Mucosa of descending colon (tissue), 3 donors: Measurements from ENCODE around the gene ASPM. TPM values are rescaled to one million over a fixed set of nuclear protein-coding genes. Genes with fewer than 3 reads are reported as not detected.

Experiments
- ATAC-seq: fragments of 200-7000 bp; cut with Tn5 transposase; one replicate; pipeline ENCODE4 v1.9.1; 2020; ENCODE audit warnings: mild to moderate bottlenecking, moderate library complexity
- DNase-seq, 3 donors: peaks; one replicate each; pipeline ENCODE4 v3.0.0-alpha.2; 2020
- H3K36me3 ChIP-seq: fragments of 200-600 bp; one replicate; pipeline ENCODE4 v1.8.0; 2021; ENCODE audit warnings: low read depth, mild to moderate bottlenecking
- H3K4me1 ChIP-seq: fragments of 200-600 bp; one replicate; pipeline ENCODE4 v1.8.0; 2021; ENCODE audit warnings: low read depth, mild to moderate bottlenecking
- H3K4me3 ChIP-seq: fragments of 200-600 bp; one replicate; pipeline ENCODE4 v1.8.0; 2021; ENCODE audit warnings: mild to moderate bottlenecking
- H3K9me3 ChIP-seq: fragments of 200-600 bp; one replicate; pipeline ENCODE4 v1.8.0; 2021; ENCODE audit warnings: mild to moderate bottlenecking
- CTCF ChIP-seq: fragments of 200-600 bp; IDR thresholded peaks from one replicate; pipeline ENCODE4 v1.8.0; 2022; ENCODE audit warnings: antibody characterized with exemption, mild to moderate bottlenecking
- intact Hi-C, 2 donors: fragments of 100-400 bp; cut with DNase I in 1 of 2; cut with micrococcal nuclease in 1 of 2; formaldehyde crosslinking; loops; one replicate each; pipeline versions ENCODE4 v1.11.0 to v1.11.1; 2022; cut with DNase I, micrococcal nuclease
- total RNA-seq, 3 donors: library from RNA; stranded (reverse); fragmentation: NEBNext Ultra II Directional in 2 of 3; extraction: Animal tissue kit (Norgen Biotek cat#: 25700) in 2 of 3; gene quantifications; one replicate each; pipeline versions ENCODE4 v1.2.1 to v1.2.4, GENCODE V29; 2021 to 2023
- donor health status: DM: no; HTN: no; CAD: no; lungs with moderate emphysema.
- donor health status: DM: no; HTN: no; CAD: no.
- donor health status: DM: no; HTN: yes; CAD: no.

ASPM gene
- total RNA-seq, 3 donors from 2014 or later: 1.3 to 10.9 (median 3.1) TPM

GRCh38 chr1:197152662-197153061 lies 6.2 kb upstream of the ASPM start:
- no peak for ATAC-seq
- intact Hi-C loops: no loop called here
- Histone ChIP-seq H3K9me3 (no peaks in the 10 kb centered on the region), H3K4me1 (no peaks in the 10 kb centered on the region), H3K4me3 (no peak overlapping the region), H3K36me3 (no peaks in the 10 kb centered on the region)
- DNase-seq: no peak
- TF ChIP-seq CTCF: no peak

- intact Hi-C loops: no loop called here
- no peak for TF ChIP-seq CTCF
These were observed 4.7 kb upstream of the ASPM start for GRCh38 chr1:197151185-197151584.

GRCh38 chr1:197150336-197151005 lies 4.0 kb upstream of the ASPM start:
- H3K4me1 ChIP-seq: peaks cover under 1% of the 10 kb centered on the region
- H3K9me3 ChIP-seq: no peaks in the 10 kb centered on the region
- intact Hi-C loops: no loop called here
- TF ChIP-seq CTCF: no peak
- no peak for ATAC-seq
- H3K36me3 ChIP-seq: no peaks in the 10 kb centered on the region
- no peak for DNase-seq
- no peak overlapping the region for H3K4me3 ChIP-seq

More at GRCh38 chr1:197151185-197151584, 4.7 kb upstream of the ASPM start:
- no peak overlapping the region for H3K4me3 ChIP-seq
- H3K36me3 ChIP-seq: no peaks in the 10 kb centered on the region
- H3K4me1 ChIP-seq: no peaks in the 10 kb centered on the region
- no peak for ATAC-seq
- no peak for DNase-seq
- no peaks in the 10 kb centered on the region for H3K9me3 ChIP-seq

GRCh38 chr1:197149340-197149739 lies 2.9 kb upstream of the ASPM start:
- intact Hi-C loops: no loop called here
- Histone ChIP-seq H3K36me3 (no peaks in the 10 kb centered on the region), H3K4me1 (peaks cover 2% of the 10 kb centered on the region), H3K9me3 (no peaks in the 10 kb centered on the region), H3K4me3 (no peak overlapping the region)
- TF ChIP-seq CTCF: no peak
- ATAC-seq (no peak), DNase-seq (no peak)

GRCh38 chr1:197145446-197146024 lies 934 bp downstream of the ASPM start:
- Histone ChIP-seq H3K36me3 (no peaks in the 10 kb centered on the region), H3K4me1 (peaks cover 2% of the 10 kb centered on the region), H3K9me3 (no peaks in the 10 kb centered on the region), H3K4me3 (no peak overlapping the region)
- no peak for TF ChIP-seq CTCF
- ATAC-seq: no peak
- intact Hi-C loops: no loop called here
- DNase-seq: peak in 1 of 3 donors; percentile 6
